ENCODE data around the gene PML.

Gene PML

DNA sequence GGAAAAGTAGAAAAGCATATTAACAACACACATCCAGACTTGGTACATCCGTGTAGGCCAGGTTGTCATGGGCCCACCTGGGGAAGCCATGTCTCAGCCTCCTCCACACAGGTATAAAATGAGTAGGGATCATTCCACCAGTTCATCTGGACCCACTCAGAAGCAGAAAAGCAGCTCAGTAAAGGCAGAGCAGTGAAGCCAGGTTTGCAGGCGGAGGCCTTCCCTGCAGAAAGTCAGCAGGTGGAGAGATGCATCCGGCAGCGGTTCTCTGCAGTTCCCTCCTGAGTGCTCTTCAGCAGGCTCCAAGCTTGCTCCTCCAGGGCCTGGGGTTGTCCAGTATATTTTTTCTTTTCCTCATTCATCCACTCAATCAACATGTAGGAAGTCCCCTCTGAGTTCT is 46.1 kb upstream of the PML start (continued):
- TF ChIP-seq, protein P1, sequence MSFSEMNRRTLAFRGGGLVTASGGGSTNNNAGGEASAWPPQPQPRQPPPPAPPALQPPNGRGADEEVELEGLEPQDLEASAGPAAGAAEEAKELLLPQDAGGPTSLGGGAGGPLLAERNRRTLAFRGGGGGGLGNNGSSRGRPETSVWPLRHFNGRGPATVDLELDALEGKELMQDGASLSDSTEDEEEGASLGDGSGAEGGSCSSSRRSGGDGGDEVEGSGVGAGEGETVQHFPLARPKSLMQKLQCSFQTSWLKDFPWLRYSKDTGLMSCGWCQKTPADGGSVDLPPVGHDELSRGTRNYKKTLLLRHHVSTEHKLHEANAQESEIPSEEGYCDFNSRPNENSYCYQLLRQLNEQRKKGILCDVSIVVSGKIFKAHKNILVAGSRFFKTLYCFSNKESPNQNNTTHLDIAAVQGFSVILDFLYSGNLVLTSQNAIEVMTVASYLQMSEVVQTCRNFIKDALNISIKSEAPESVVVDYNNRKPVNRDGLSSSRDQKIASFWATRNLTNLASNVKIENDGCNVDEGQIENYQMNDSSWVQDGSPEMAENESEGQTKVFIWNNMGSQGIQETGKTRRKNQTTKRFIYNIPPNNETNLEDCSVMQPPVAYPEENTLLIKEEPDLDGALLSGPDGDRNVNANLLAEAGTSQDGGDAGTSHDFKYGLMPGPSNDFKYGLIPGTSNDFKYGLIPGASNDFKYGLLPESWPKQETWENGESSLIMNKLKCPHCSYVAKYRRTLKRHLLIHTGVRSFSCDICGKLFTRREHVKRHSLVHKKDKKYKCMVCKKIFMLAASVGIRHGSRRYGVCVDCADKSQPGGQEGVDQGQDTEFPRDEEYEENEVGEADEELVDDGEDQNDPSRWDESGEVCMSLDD (tag by site-specific recombination; IDR thresholded peaks at IDR 0.05): no peak
- TF ChIP-seq, protein P2, sequence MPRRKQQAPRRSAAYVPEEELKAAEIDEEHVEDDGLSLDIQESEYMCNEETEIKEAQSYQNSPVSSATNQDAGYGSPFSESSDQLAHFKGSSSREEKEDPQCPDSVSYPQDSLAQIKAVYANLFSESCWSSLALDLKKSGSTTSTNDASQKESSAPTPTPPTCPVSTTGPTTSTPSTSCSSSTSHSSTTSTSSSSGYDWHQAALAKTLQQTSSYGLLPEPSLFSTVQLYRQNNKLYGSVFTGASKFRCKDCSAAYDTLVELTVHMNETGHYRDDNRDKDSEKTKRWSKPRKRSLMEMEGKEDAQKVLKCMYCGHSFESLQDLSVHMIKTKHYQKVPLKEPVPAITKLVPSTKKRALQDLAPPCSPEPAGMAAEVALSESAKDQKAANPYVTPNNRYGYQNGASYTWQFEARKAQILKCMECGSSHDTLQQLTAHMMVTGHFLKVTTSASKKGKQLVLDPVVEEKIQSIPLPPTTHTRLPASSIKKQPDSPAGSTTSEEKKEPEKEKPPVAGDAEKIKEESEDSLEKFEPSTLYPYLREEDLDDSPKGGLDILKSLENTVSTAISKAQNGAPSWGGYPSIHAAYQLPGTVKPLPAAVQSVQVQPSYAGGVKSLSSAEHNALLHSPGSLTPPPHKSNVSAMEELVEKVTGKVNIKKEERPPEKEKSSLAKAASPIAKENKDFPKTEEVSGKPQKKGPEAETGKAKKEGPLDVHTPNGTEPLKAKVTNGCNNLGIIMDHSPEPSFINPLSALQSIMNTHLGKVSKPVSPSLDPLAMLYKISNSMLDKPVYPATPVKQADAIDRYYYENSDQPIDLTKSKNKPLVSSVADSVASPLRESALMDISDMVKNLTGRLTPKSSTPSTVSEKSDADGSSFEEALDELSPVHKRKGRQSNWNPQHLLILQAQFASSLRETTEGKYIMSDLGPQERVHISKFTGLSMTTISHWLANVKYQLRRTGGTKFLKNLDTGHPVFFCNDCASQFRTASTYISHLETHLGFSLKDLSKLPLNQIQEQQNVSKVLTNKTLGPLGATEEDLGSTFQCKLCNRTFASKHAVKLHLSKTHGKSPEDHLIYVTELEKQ (tag by site-specific recombination; IDR thresholded peaks at IDR 0.05; ENCODE audit: borderline replicate concordance): no peak
- TF ChIP-seq, protein P3, sequence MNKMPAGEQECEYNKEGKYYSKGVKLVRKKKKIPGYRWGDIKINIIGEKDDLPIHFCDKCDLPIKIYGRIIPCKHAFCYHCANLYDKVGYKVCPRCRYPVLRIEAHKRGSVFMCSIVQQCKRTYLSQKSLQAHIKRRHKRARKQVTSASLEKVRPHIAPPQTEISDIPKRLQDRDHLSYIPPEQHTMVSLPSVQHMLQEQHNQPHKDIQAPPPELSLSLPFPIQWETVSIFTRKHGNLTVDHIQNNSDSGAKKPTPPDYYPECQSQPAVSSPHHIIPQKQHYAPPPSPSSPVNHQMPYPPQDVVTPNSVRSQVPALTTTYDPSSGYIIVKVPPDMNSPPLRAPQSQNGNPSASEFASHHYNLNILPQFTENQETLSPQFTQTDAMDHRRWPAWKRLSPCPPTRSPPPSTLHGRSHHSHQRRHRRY (tag by site-specific recombination; IDR thresholded peaks at IDR 0.05): no peak
- TF ChIP-seq, protein P4, sequence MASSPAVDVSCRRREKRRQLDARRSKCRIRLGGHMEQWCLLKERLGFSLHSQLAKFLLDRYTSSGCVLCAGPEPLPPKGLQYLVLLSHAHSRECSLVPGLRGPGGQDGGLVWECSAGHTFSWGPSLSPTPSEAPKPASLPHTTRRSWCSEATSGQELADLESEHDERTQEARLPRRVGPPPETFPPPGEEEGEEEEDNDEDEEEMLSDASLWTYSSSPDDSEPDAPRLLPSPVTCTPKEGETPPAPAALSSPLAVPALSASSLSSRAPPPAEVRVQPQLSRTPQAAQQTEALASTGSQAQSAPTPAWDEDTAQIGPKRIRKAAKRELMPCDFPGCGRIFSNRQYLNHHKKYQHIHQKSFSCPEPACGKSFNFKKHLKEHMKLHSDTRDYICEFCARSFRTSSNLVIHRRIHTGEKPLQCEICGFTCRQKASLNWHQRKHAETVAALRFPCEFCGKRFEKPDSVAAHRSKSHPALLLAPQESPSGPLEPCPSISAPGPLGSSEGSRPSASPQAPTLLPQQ (tag by site-specific recombination; IDR thresholded peaks at IDR 0.05): no peak
- no peak for TF ChIP-seq ZNF311 (tag by site-specific recombination; IDR thresholded peaks at IDR 0.05; ENCODE audit: borderline replicate concordance)

DNA sequence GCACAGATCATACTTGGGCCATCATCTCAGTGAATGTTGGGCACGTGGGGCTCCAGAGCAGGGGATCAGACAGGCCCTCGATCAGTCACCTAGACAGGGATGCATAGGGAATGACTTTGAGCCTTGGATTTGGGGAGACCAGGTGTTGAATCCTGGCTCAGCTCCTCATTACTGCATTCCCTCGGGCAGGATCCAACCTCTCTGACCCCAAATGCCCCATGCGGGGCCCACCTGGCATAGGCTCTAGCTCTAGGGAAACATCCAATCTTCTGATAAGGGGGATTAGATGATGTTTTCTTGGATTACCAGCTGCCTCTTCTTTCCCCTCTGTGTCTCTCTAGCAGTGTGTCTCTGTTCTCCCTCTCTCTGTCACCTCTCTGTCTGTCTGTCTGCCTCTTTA is 45.5 kb upstream of the PML start:
- ChIA-PET POLR2A (interaction anchor here (0.5 to 1.6 kb wide), 2 partner anchors 46 to 1268 kb away, joined by 3 read pairs; partner anchors contain the start of gene PML), CTCF (interaction anchor here (0.6 to 14.4 kb wide), 9 partner anchors 10 to 373 kb away, joined by 3 to 276 read pairs (median 5); no protein-coding TSS in a partner anchor)
- H3K27ac ChIP-seq (ENCODE audit: extremely low read depth, low read depth, low read length): no peak overlapping the region
- no peak overlapping the region for H3K4me3 ChIP-seq (ENCODE audit: low read depth, low read length)
- H3K36me3 ChIP-seq (ENCODE audit: control insufficient read depth in 2 of 2, insufficient read depth in 1 of 2, low read length in 2 of 2): peaks cover 0 to 2% of the 10 kb centered on the region in 2 experiments; a peak in 1 of 3 replicates
- TF ChIP-seq, protein P4 (tag by site-specific recombination; IDR thresholded peaks at IDR 0.05): peak; percentile 55; the same call in 1 of the 2 replicates
- no peak for TF ChIP-seq ZNF514 (tag by site-specific recombination; IDR thresholded peaks at IDR 0.05)
- 0 out of 2 replicates have a peak, but pooled peaks have one; percentile 24 for TF ChIP-seq ZFP69B (tag by site-specific recombination; IDR thresholded peaks at IDR 0.05)
- no peaks in the 10 kb centered on the region for H3K9me3 ChIP-seq (ENCODE audit: control insufficient read depth, insufficient read depth, low read depth, low read length)
- peaks cover 6% of the 10 kb centered on the region; the same call in 1 of the 2 replicates for H3K4me1 ChIP-seq (ENCODE audit: control insufficient read depth, insufficient read depth, low read length)

DNA sequence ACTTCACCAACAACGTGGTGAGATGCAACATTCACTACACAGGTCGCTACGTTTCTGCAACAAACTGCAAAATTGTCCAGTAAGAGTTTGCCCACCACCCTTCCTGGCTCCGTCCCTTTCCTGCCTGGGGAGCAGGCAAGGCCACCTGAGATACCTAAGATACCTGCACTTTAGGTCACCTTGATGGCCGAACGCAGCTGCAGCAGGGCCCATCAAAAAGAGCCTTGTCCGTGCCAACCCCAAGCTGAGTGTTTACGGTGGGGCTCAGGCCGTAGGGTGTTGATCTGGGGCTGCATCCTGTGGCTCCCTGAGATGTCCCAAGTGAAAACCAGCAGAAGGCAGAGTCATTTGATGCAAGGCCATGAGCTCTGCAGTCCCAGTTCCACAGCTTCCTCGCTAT is 45.0 kb upstream of the PML start:
- Histone ChIP-seq H3K9me3 (ENCODE audit: control insufficient read depth, insufficient read depth, low read depth, low read length) (no peaks in the 10 kb centered on the region), H3K36me3 (ENCODE audit: control insufficient read depth in 2 of 2, insufficient read depth in 1 of 2, low read length in 2 of 2) (peaks cover 0 to 2% of the 10 kb centered on the region in 2 experiments; a peak in 1 of 3 replicates), H3K27ac (ENCODE audit: extremely low read depth, low read depth, low read length) (no peak overlapping the region), H3K4me3 (ENCODE audit: low read depth, low read length) (no peak overlapping the region), H3K4me1 (ENCODE audit: control insufficient read depth, insufficient read depth, low read length) (peaks cover 6% of the 10 kb centered on the region; the same call in 1 of the 2 replicates)
- CTCF ChIA-PET: interaction anchor here (0.5 to 14.4 kb wide), 9 partner anchors 11 to 373 kb away, joined by 3 to 276 read pairs (median 3); no protein-coding TSS in a partner anchor
- POLR2A ChIA-PET: no interaction called here
- TF ChIP-seq, protein P5, sequence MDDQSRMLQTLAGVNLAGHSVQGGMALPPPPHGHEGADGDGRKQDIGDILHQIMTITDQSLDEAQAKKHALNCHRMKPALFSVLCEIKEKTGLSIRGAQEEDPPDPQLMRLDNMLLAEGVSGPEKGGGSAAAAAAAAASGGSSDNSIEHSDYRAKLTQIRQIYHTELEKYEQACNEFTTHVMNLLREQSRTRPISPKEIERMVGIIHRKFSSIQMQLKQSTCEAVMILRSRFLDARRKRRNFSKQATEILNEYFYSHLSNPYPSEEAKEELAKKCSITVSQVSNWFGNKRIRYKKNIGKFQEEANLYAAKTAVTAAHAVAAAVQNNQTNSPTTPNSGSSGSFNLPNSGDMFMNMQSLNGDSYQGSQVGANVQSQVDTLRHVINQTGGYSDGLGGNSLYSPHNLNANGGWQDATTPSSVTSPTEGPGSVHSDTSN (CRISPR knock-in tag; IDR thresholded peaks at IDR 0.05): no peak
- TF ChIP-seq ZIC2 (tag by site-specific recombination; IDR thresholded peaks at IDR 0.05) (no peak), TRIM28 (IDR thresholded peaks at IDR 0.05; ENCODE audit: borderline replicate concordance, low read length) (no peak), YY2 (tag by site-specific recombination; IDR thresholded peaks at IDR 0.05) (no peak), ZNF23 (tag by site-specific recombination; IDR thresholded peaks at IDR 0.05; ENCODE audit: borderline replicate concordance) (no peak), ZNF48 (tag by site-specific recombination; IDR thresholded peaks at IDR 0.05) (no peak), ZNF664 (tag by site-specific recombination; IDR thresholded peaks at IDR 0.05) (no peak), ZNF335 (tag by site-specific recombination; conservative IDR thresholded peaks at IDR 0.05) (no peak), ZNF654 (tag by site-specific recombination; IDR thresholded peaks at IDR 0.05; ENCODE audit: low read depth) (no peak), ZNF302 (tag by site-specific recombination; IDR thresholded peaks at IDR 0.05; ENCODE audit: low read depth) (no peak)
- TF ChIP-seq, protein P3 (tag by site-specific recombination; IDR thresholded peaks at IDR 0.05): no peak
